GM12873 (cell line): ENCODE data around the gene SMIM36.

Experiments used
- CTCF ChIP-seq: IDR thresholded peaks from 2 replicates; pipeline ENCODE4 v1.5.1; 2012; ENCODE audit warnings: low read depth, mild to moderate bottlenecking, moderate library complexity, low read length, control low read depth; ENCODE audit not compliant: insufficient read depth; ENCODE audit errors: missing control alignments

The SMIM36 gene

GRCh38 chr17:55495239-55495638, 16.0 kb downstream of the SMIM36 start:
- no peak for TF ChIP-seq CTCF

GRCh38 chr17:55492781-55493341, 18.4 kb downstream of the SMIM36 start:
- TF ChIP-seq CTCF: no peak

- TF ChIP-seq CTCF: no peak
Observed at GRCh38 chr17:55490376-55490775, 20.9 kb downstream of the SMIM36 start.

GRCh38 chr17:55487695-55488432, 23.4 kb downstream of the SMIM36 start:
- no peak for TF ChIP-seq CTCF

GRCh38 chr17:55484575-55484974, 26.7 kb downstream of the SMIM36 start:
- TF ChIP-seq CTCF: no peak

- no peak for TF ChIP-seq CTCF
Observed at GRCh38 chr17:55482591-55483389, 28.5 kb downstream of the SMIM36 start.

GRCh38 chr17:55480631-55481315, 30.5 kb downstream of the SMIM36 start:
- no peak for TF ChIP-seq CTCF
